T-helper 1 cell (primary cell): ENCODE data around the gene EDN3.

Source experiments
- DNase-seq, 5 donors: peaks; one replicate each; pipeline ENCODE4 v3.0.0-alpha.2; 2012 to 2020
- total RNA-seq, 4 donors: gene quantifications; one replicate each; lab custom pipeline; 2026; lab: John Stamatoyannopoulos, UW

EDN3 gene, protein sequence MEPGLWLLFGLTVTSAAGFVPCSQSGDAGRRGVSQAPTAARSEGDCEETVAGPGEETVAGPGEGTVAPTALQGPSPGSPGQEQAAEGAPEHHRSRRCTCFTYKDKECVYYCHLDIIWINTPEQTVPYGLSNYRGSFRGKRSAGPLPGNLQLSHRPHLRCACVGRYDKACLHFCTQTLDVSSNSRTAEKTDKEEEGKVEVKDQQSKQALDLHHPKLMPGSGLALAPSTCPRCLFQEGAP
- 0.24 to 0.80 (median 0.46) reads per million in 4 donors for total RNA-seq

DNA sequence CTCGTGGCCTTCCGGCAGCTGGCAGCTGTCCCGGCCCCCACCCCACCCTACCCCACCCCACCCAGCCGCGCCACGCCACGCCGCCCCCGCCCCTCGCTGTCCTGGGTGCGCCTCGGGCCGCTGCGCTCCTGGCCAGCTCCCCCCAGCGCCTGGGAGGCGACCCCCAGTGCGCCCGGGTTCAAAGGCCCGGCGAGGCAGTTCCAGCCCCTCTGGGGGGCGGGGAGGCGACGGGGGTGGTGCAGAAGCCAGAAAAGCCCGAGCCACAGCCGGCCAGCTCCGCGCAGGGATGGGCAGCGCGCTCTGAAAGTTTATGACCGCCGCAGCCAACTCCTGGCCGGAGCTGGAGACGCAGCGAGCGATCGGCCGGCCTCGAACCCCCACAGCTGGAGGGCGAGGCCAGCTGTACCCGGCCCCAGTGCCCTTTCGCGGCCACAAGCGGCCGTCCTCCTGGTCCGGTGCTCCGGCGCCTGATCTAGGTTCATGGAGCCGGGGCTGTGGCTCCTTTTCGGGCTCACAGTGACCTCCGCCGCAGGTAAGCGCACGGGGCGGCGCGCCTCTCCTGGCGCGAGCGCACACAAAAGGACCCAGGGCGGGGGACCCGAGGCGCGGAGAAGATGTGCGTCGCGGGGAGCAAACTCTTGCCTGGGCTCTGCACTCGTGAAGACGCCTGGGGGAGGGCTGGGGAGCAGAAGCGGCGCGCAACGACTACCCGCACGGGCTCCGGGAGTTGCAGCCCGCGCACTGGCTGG, at the start of gene EDN3:
EDN3 (plus strand) TSS at position 279 of the 749 bp plus-strand sequence; CDS start at position 481, 202 bp downstream.
- no peak for DNase-seq

DNA sequence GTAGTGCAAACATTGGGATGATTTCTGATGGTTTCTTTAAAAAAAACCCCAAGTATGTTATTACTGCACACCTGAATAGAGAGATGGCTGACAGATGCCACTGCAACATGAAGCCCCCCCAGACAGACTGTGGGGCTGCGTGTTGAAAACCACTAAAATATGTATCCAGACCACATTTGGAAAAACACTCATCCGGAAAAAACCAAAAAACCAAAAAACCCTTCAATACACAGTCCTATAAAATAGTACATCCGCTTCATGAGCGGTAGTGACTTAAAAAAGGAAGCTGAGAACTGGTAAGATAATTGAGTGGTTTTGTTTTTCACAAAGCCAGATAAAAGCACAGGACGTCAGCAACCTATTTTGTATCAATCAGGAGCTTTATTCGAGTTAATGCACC, 47.1 kb upstream of the EDN3 start:
- DNase-seq, result peak in 2 of 5 donors; percentile 23 to 70

DNA sequence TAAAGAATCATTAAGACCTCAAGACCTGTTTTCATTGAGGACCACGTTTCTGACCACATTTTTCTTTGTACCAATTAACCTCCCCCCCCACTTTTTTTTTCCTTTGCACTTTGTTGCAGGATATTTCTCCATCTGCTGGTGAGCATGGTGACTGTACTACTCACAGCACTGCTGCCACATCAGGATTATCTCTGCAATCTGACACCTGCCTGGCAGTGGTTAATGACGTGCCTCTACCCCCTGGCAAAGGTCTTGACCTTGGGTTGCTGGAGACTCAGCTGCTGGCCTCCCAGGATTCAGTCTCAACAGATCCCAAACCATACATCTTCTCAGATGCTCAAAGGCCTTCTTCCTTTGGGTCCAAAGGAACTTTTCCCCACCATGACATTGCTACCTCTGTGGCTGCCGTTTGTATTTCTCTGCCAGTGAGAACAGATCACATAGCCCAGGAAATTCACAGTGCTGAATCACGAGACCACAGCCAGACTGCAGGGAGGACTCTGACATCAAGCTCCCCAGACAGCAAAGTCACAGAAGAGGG, 46.6 kb upstream of the EDN3 start:
- peak in 4 of 5 donors; percentile 11 to 77 (median 23) for DNase-seq

DNA sequence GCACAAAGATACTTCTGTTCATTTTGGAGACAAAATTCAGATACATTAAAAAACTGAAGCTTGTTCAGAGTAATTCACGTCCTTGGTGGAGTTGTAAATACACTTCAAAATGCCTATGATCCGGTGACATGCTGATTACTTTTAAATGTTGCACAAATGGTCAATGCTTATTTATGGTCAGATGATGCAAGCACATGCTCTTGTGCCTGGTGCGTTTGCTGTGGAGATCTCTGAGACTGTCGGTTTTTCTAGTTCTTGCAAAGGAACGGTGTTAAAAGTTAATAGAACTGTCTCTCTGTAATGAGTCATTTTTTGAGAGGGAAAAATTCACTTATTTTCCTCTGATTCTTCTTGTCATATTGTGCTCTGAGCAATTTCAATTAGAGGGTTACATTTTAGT, 45.2 kb upstream of the EDN3 start:
- DNase-seq, result no peak

DNA sequence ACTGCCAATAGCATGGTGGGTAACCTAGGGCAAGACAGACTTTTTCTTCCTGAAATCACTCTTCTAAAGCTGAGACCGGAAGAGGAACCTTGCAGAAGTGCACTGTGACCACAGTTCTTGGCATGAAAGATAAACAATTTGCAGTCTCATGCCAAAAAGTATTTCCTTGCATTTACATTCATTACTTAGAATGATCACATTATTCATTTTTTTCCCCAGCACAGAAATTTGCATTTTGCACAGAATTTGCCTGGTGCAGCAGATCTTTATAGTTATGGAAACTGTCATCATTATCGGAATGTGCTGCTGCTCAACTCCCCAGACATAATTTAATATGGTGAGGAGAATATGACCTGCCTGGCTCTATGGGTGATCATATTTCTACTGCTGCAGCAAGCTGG, 42.2 kb upstream of the EDN3 start:
- peak in 1 of 5 donors; percentile 76 for DNase-seq

DNA sequence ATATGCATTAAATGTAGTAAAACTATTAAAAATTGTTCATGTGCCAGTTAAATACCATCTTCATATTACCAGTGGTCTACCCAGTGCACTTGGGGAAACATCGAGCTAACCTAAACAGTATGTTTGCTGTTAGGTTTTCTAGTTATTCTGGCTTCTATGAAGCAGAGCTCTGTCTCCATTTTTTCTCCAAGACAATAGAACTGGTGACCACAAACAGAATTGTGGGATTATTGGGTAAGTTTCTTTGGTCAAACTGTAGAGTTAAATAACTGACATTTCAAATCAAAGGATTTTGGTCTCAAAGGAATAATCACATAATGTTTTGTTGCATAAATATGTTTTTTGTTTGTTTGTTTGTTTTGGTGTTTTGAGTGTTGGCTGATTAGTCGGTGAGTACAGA, 40.5 kb upstream of the EDN3 start:
- DNase-seq, result no peak

DNA sequence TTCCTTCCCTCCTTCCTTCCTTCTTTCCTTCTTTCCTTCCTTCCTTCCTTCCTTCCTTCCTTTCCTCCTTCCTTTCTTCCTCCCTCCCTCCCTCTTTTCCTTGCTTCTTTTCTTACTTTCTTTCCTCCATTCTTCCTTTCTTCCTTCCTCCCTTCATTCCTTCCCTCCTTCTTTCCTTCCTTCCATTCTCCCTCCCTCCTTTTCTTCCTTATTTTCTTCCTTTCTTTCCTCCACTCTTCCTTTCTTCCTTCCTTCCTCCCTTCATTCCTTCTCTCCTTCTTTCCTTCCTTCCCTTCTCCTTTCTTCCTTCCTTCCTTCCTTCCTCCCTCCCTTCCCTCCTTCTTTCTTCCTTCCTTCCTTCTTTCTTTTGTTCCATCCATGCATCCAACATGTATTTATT, 35.1 kb upstream of the EDN3 start:
- DNase-seq, result no peak

DNA sequence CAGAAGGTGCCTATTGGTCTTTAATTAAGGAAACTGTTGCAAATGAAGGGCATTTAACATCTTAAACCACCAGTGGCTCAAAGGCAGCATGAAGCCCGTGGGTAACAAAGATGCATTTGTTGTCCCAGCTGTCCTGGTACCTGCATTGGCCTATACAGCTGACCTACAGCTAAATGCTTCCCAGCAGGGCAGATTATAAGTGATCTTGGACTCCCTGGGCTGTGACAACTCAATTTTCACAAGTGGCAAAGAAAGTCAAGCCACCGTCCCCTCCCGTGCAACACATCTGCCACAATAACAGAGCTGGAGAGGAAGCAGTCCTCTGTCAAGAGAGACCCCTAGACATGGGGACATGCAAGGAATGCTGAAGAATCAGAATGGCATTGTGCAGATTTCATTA, 31.5 kb upstream of the EDN3 start:
- DNase-seq, result no peak

DNA sequence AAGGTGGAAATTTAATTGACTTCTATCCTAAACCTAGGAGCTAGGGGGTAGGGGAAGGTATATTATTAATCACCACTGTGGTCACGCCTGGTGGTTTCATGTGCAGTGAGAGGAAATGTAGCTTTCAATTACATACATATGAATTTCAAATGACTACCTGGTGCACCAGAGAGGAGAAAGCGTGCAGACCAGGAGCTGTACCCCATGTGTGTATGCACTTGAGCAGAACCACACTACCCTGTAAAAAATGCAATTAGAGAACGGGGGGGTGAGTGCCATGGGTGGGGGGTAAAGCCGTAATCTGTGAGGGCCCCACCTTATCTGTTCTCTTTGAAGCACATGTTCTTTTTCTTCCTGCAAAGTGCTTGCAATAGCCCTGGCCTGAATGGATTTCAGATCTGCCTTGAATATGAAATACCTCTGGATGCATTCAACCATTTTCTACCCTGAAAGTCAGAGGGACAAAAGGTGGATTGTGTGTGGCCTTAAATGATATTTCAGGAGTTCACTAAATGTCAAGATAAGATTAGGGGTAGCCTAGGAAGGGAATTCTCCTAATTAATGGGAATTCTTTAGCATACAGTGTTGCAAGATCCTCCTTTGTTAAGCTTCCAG, 30.9 kb upstream of the EDN3 start:
- peak in 1 of 5 donors; percentile 30 for DNase-seq

DNA sequence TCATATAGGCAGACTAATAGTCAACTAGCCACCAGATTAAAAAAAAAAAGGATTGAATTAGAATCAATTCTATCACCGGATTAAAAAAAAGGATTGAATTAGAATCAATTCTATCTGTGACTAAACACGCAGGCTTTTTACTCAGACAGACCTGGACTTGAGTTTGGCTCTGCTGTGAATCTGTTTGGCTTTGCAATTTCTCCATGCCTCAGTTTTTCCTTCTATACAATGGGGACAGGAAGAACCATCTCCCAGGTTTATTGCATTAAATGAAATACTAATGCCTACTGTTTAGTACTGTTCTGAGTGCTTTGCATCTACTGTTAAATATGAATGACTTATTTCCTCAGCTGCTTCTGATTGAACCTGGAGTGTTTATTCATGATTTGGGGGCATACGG, 30.0 kb upstream of the EDN3 start:
- no peak for DNase-seq

DNA sequence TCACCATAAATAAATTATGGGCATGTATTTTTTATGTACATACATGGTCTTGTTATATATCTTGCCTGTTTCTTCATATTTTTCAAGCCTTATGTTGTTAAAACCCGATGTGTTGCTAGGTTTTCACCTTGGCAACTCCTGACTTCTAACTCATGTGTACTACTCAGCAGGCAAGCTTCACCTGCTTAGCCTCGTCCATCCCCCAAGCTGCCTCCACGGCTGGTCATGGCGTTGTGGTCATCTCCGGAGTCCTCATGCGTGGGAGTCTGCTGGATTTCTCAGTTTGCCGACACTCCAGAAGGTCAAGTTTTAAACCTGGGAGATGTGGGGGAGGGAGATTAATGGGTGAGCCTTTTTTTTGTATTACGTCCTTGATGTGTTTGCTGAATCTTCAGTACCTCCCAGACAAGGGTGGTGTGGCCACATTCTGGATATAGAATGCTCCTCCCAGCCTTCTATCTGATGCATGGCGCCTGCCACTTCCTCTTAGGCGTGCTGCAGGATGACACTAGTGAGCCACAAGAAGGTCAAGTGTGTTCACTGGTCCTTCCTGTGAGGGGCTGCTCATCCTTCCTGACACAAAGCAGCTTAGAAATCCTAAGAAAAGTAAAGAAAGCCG, 26.6 kb upstream of the EDN3 start:
- no peak for DNase-seq

DNA sequence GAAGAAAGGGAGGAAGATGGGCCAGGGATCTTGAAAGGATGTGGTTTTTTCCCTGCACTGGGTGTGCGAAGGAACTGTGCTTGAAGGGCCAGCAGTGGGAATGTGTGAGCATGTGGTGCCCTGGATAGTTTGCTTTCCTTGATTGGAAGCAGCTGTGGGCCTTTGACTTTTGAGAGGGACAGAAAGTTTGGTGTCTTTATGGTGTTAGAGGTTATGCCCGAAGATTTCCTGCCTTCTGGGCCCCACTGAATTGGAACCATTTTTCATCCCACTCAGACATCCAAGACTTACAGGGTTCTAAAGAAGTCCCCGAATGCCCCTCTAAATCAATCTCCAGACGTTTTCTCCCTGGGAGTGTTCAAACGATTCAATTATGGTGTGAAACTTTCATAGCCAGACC, 23.5 kb upstream of the EDN3 start:
- DNase-seq, result no peak

DNA sequence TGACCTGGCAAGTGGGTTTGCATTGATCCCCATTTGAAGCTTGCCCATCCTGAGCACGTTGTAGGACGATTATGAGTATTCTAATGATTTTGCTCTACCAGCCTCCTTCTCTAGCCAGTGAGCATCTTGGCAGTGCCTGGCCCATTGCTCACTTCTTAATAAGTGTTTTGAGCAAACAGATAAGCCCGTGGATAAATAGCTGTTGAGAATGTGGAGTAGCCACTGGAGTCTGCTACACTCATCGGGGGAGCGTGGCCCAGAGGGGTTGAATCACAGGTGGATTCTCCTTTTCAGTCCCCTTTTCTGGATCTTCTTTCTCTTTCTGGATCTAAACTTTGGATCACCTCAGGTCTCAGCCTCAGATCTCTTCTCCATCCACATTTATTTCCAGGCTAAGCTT, 15.9 kb upstream of the EDN3 start:
- DNase-seq, result no peak

DNA sequence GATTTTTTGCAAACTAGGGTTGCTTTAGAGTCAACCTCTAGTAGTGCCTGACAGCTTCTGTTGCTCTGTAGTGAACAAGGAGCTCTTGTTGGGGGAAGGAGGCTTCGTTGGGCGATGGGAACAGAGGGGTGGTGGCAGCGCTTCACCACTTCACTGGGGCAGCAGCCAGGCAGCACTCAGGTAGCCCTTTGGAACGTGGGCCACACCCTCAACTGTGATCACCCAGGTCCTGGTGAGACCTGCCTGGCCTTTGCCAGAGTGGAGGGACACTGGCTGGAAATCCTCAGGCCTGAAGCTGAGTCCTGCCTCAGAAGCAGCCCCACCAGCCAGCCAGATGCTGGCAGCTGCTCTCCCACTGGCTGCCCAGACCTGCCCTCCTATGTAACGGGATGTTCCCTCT, 10.4 kb upstream of the EDN3 start:
- DNase-seq, result no peak

DNA sequence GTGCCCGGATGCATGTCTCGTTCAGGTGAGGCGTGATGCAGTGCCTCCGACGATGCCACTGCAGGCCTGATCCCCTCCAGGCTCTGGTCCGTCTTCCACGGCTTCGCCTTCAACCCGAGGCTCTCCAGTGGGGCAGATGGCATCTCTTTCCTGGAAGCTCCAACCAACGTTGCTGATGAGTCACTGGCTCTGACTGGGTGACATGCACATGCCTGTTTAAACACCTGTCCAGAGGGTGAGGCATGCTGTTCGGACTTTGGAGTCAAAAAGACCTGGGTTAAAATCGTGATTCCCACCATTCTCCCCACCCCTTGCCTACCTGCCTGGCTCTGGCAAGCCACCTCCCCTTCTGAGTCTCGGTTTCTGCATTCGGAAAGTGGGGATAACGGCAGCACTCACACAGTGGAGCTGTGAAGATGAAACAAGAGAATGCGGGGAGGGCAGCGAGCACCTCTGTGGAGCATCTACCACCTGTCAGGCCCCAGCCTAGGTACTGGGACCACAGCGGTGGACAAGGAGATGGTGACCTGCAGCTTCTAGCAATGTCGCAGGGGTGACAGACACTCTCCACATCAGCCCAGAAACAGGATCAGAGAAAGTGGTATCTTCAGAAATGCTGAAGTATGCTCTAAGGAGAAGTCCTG, 8.5 kb upstream of the EDN3 start:
- no peak for DNase-seq

DNA sequence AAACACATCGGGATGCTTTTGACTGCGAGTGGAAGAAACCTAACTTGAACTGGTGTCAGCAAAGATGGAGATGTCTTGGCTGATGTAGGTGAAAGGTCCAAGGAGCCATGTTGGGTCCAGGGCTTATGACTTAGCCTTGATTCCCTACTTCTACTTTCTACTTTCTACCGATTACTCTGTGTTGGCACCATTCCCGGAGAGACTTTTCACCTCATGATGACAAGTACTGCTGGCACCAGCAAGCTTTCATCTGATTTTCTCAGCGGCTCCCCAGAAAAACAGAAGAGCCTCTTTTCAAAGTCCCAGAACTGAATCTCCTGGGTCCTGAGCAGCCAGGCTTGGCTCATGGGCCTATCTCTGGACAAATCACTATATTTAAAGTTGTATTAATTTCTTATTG, 4.9 kb upstream of the EDN3 start:
- DNase-seq, result no peak

DNA sequence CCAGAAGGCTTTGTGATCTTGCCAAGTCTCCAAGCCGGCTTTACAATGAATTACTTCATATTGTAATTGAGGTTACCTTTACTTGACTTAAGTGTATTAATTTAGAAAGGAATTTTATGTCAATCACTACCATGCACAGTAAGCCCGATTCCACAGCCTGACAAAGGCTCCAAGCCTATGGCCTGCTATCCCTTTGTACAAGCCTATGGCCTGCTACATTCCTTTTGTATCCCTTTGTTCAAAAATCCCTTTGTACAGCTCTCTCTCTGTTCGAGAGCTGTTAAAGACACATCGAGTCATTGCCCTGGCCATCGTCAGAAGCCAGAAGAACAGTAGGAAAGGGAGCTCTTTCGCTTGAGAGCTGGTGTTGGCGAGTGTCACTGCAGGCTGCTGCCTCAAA, 2.7 kb upstream of the EDN3 start:
- no peak for DNase-seq

DNA sequence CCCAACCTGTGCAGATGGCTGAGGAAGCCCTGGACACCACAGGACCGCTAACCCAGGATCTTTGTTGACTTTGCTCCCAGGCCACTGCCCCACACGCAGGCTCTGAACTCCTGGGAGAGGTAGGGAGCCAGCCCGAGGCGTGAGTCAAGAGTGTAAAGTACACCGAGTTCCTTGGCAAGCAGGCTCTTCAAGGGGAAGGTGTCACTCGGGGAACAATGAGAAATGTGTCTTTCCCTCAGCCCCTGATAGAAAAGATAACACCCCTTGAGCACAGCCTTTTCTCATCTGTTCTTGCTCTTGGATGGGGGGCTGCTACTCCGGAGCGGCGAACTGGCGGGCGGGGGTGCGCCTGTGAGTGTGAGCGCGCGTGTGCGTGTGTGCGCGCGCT, 472 bp upstream of the EDN3 start:
- no peak for DNase-seq

DNA sequence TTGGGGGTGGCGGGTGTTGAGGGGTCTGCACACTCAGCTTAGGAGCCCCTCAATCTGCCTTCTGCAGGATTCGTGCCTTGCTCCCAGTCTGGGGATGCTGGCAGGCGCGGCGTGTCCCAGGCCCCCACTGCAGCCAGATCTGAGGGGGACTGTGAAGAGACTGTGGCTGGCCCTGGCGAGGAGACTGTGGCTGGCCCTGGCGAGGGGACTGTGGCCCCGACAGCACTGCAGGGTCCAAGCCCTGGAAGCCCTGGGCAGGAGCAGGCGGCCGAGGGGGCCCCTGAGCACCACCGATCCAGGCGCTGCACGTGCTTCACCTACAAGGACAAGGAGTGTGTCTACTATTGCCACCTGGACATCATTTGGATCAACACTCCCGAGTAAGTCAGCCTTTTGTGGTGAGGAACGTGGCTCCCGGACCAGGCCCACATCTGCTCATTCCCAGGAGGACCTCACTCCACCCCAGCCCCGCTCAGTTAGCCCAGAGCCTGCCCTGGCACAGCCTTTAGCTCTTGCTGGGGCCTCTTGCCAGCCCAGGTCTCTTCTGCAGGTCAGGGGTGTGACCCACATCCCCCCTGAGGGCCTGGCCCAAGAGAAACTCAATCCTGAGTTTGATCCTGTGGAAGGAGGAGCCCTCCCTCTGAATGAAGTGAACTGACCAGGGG, 1.1 kb downstream of the EDN3 start:
- no peak for DNase-seq

DNA sequence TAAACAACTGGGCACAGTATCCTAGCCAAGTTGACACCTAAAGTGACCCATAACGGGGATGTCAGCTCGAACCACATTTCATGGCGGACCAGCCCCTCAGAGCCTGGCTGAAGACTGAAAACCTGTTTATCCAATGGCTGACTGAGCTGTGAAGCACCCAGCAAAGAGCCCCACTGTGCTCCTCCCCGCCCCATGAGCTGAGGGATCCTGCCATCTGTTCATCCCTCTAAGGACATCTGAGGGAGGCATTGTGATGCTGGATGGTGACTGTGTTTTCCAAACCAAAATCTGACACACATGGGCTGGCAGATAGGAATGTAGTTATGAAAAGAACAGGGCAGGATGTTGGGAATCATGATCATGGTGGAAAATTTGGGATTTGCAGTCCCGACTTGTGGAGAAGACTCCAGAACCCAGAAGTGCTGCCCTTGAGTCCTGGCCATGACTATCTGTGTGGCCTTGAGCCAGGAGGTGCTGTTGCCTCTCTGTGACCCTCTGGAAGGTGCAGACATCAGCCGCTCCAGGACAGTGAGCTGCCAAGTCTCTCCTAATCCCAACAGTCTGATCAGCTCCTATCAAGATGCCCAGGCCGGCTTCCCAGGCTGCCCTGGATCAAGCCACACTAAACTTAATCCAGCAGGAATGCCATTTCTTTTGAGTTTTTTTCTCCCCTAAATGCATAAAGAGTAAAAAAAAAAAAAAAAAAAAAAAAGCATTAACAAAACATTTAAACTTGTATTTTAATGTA, 5.7 kb downstream of the EDN3 start:
- DNase-seq, result no peak

DNA sequence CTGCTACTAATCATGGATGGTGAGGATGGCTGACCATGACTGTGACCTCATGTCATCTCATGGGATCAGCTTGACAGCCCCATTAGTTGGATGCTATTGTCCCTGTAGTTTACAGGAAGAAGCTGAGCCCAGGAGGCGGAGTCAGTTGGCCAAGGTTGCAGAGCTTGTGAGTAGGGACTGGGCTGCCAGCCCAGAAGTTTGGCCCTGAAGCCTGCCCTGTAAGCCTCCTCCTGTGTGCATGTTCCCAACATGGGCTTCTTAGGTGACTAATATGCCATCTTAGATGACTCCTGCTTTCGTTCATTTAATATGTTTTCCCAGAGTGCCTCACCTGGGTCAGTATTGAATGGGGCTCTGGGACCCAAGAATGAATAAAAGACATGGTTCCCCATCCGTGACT, 6.9 kb downstream of the EDN3 start:
- no peak for DNase-seq
